Measurements from ENCODE around the gene OBSL1.

- TF ChIP-seq CTCF (IDR thresholded peaks at IDR 0.05 in 4 of 5, conservative IDR thresholded peaks at IDR 0.05 in 1 of 5) (no peak), POLR2A (IDR thresholded peaks at IDR 0.05) (no peak)
Measured at GRCh38 chr2:219523031-219523671, 48.2 kb downstream of the OBSL1 start.

All from gastrocnemius medialis (tissue), 4 donors.